ENCODE results near the gene PUM2.
A peak's percentile ranks its signal among the peaks of the same experiment; 100 is the strongest.
"Not testable (repeated sequence)": the region's sequence is repeated elsewhere in the genome, so short reads cannot be mapped to it uniquely, and the experiment has no call there.

Gene PUM2

DNA sequence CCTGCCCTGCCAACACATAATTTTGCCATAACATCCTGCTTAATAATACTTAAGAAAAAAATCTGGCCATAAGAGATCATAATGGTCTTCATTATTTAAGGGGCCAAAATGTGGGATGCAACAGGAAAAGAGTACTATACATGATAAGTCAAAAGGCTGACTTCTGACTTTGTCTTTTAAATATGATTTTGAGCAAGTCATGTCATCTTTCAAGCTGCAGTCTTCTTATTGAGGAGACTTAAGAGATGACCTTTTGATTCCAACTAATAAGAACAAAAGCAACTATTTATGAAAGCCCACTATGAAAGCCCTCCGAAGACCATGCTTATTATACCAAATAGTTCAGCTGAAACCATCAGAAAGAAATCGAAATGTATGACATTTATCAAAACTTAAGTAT, 41.6 kb downstream of the PUM2 start:
- DNase-seq: no peak
- TF ChIP-seq GATA1 (IDR thresholded peaks at IDR 0.05; ENCODE audit: low read depth, low read length) (no peak), POLR2A (IDR thresholded peaks at IDR 0.05; ENCODE audit: low read length) (no peak)

- TF ChIP-seq GATA1 (IDR thresholded peaks at IDR 0.05; ENCODE audit: low read depth, low read length) (no peak), POLR2A (IDR thresholded peaks at IDR 0.05; ENCODE audit: low read length) (no peak)
- DNase-seq: no peak
These were observed 43.3 kb downstream of the PUM2 start for GRCh38 chr2:20307311-20307710.

GRCh38 chr2:20304411-20304810, 46.2 kb downstream of the PUM2 start:
- no peak for DNase-seq
- TF ChIP-seq POLR2A (IDR thresholded peaks at IDR 0.05; ENCODE audit: low read length): no peak
- TF ChIP-seq GATA1 (IDR thresholded peaks at IDR 0.05; ENCODE audit: low read depth, low read length): no peak

DNA sequence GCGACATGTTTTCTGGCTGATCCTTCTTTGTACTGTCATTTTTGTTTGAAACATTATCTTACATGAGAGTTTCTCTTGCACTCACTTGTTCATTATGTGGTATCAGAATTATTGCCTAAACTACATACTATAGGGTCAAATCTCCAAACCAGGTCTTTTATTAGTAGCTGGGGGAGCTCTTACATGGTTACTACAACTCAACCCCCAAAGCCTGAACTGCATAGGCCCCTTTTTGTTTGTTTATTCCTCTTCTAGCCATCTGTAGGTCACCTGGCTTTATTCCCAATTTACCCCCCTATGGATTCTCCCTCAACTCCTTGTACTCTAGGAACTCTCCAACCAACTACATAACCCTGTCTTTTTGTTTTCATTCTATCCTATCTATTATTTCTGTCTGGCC, 46.7 kb downstream of the PUM2 start:
- no peak for DNase-seq
- no peak for TF ChIP-seq POLR2A (IDR thresholded peaks at IDR 0.05; ENCODE audit: low read length)
- no peak for TF ChIP-seq GATA1 (IDR thresholded peaks at IDR 0.05; ENCODE audit: low read depth, low read length)

- no peak for TF ChIP-seq POLR2A (IDR thresholded peaks at IDR 0.05; ENCODE audit: low read length)
- TF ChIP-seq GATA1 (IDR thresholded peaks at IDR 0.05; ENCODE audit: low read depth, low read length): no peak
- no peak for DNase-seq
These were observed 48.6 kb downstream of the PUM2 start for GRCh38 chr2:20302019-20302418.

DNA sequence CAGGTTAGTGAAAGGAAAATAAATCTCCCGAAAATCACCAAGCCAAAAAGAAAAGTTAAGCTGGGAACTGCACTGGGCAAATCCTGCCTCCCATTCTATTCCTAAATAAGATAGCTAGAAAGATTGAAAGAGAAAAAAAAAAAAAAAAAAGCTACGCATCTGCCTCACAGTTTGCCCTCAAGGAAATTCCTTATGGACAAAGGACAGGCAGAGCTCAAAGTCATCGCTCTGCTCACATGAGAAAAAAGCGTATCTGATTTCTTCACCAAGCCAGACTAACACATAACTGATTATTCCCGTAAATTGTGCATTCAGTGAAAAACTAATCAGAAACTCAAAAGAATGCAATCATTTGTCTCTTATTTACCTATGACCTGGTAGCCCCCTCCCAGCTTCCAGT, 50.0 kb downstream of the PUM2 start:
- TF ChIP-seq POLR2A (IDR thresholded peaks at IDR 0.05; ENCODE audit: low read length): no peak
- no peak for TF ChIP-seq GATA1 (IDR thresholded peaks at IDR 0.05; ENCODE audit: low read depth, low read length)
- no peak for DNase-seq

GRCh38 chr2:20299113-20299512, 51.5 kb downstream of the PUM2 start:
- DNase-seq: no peak

GRCh38 chr2:20294231-20294630, 56.4 kb downstream of the PUM2 start:
- no peak for TF ChIP-seq POLR2A (IDR thresholded peaks at IDR 0.05; ENCODE audit: low read length)
- no peak for DNase-seq

More at GRCh38 chr2:20299113-20299512, 51.5 kb downstream of the PUM2 start:
- TF ChIP-seq POLR2A (IDR thresholded peaks at IDR 0.05; ENCODE audit: low read length) (no peak), GATA1 (IDR thresholded peaks at IDR 0.05; ENCODE audit: low read depth, low read length) (no peak)

DNA sequence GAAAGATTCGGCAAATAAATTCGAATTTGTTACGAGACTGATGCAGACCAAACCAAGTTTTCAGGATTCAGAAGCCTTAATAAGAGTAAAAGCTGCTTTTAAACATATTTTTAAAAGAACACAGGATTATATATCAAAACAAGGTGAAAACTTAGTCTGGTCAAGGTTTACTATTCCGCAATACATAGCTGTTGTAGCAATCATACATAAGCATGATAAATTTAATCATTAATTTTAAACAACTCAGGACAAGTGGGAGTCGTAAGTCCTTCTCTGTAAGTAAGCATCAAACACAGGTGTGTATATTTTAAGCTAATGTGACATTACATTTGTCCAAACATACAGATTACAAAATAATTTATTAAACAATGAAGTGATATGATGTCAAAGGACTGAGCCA, 57.7 kb downstream of the PUM2 start:
- no peak for DNase-seq
- TF ChIP-seq POLR2A (IDR thresholded peaks at IDR 0.05; ENCODE audit: low read length) (no peak), GATA1 (IDR thresholded peaks at IDR 0.05; ENCODE audit: low read depth, low read length) (no peak)

- TF ChIP-seq GATA1 (IDR thresholded peaks at IDR 0.05; ENCODE audit: low read depth, low read length): no peak
- DNase-seq: no peak
These were observed 58.7 kb downstream of the PUM2 start for GRCh38 chr2:20291846-20292408.

DNA sequence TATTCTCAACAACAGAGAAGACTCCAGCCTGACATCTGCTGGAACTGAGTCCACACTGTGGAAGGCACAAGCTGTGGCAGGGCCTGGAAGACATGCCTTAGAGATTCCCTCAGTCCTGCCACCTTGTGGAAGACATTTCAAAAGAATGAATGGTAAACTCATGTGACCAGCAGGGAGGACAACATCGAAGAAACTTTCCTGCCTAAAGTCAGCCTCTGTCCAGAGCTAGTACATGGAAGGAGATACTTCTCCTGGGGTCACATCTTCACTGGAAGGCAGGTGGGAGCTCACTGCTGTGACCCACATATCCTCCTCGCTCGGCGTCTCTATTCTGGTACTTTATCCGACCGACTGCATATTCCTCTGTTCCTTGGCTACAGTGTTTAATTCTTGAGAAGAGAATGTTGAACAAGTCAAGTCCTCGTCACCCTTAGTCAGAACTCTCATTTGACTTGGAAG, 59.5 kb downstream of the PUM2 start:
- DNase-seq: peak; percentile 75 to 76
- no peak for TF ChIP-seq POLR2A (IDR thresholded peaks at IDR 0.05; ENCODE audit: low read length)
- no peak for TF ChIP-seq GATA1 (IDR thresholded peaks at IDR 0.05; ENCODE audit: low read depth, low read length)

GRCh38 chr2:20288642-20289340, 61.9 kb downstream of the PUM2 start:
- TF ChIP-seq GATA1 (IDR thresholded peaks at IDR 0.05; ENCODE audit: low read depth, low read length): no peak
- no peak for TF ChIP-seq POLR2A (IDR thresholded peaks at IDR 0.05; ENCODE audit: low read length)
- DNase-seq: no peak

DNA sequence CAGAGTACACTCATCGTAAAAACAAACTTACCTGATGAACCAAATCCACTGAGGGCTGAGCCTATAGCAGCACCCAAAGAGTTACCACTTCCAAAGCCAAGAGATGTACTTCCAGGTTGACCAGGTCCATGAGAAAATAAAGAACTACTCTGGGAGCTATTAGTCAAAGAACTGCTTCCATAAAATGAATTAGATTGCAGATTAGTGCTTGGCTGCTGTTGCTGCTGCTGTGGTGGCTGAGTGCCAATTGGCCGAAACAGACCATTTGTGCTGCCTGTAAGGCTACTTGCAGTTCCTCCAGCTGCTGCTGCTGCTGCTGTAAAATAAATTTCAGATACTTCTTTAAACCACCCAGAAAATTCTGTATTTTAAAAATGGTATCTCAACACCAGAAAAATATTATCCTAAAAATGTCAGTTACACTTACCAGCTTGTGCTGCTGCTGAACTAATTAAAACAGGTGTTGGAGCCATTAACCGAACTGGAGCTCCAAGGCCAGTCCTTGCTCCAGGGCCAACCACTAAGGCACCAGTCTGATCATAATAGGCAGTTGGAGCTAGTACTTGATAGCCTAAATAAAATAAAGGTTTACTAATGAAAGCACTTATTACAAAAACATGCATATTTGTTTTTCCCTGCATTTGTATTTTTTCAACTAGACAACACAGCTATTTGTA, 67.6 kb downstream of the PUM2 start:
- peak; percentile 9 to 28 for DNase-seq
- TF ChIP-seq POLR2A (IDR thresholded peaks at IDR 0.05; ENCODE audit: low read length) (no peak), GATA1 (IDR thresholded peaks at IDR 0.05; ENCODE audit: low read depth, low read length) (no peak)

DNA sequence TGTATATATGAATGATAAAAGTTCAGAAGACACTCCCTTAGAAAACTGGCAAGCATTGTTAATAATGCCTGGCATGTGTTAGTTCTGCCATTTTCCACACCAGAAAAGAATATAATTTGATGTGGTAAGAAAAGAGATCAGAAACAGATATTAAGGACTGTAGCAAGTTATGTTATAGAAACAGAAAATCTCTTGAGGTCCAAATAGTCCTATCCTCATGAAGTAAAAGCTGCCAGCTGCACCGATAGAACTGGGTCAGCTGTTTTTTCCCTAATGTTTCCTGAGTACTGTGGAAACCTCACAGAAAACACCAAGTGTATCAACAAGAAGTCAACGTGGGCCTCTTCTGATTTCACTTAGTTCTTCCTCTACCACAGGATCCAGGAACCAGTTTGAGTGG, 68.8 kb downstream of the PUM2 start:
- no peak for DNase-seq

GRCh38 chr2:20273042-20273441, 77.6 kb downstream of the PUM2 start:
- DNase-seq: no peak
- no peak for TF ChIP-seq GATA1 (IDR thresholded peaks at IDR 0.05; ENCODE audit: low read depth, low read length)
- no peak for TF ChIP-seq POLR2A (IDR thresholded peaks at IDR 0.05; ENCODE audit: low read length)

More for the DNA sequence above, 68.8 kb downstream of the PUM2 start:
- TF ChIP-seq POLR2A (IDR thresholded peaks at IDR 0.05; ENCODE audit: low read length): no peak
- no peak for TF ChIP-seq GATA1 (IDR thresholded peaks at IDR 0.05; ENCODE audit: low read depth, low read length)

DNA sequence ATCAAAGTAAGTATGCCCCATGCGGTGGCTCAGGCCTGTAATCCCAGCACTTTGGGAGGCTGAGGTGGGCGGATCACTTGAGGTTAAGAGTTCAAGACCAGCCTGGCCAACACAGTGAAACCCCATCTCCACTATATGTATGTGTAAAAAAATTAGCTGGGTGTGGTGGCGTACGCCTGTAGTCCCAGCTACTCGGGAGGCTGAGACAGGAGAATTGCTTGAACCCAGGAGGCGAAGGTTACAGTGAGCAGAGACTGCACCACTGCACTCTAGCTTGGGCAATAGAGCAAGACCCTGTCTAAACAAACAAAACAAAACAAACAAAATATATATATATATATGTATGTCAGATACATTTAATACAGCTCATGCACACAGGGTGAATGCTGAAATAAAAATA, 82.3 kb downstream of the PUM2 start:
- not testable (repeated sequence) for DNase-seq

All from erythroblast (primary cell).